Measurements from ENCODE around the gene ANGEL1. TPM values are rescaled to one million over a fixed set of nuclear protein-coding genes. Genes with fewer than 3 reads are reported as not detected.

The ANGEL1 gene
- total and polyA plus RNA-seq, 5 donors: 12.8 to 24.9 (median 20.0) TPM

DNA sequence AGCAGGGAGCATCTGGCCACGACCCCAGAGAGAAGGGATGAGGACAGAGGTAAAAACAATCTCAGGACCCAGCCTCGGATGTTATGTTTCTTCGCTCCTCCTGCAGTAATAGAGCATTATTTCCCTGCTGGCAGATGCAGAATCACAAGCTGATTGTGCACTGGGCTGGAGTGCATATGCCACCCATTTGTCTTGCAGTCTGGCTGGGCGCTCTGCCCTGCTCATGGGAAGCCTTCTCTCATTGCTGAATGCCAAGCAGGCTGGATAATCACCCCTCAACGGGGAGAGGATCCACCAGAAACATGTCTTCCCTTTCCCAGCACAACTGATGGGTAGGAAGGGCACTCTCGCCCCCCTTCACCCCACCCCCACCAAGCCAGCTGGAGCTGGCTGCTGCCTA lies 59.9 kb downstream of the ANGEL1 start:
- WGBS: 56% methylated on average over 6 of the region's 6 CpGs
- H3K27me3 ChIP-seq (ENCODE audit: control insufficient read depth, insufficient read depth): no peaks in the 10 kb centered on the region
- no peak overlapping the region for H3K4me3 ChIP-seq (ENCODE audit: low read length)
- ATAC-seq (no peak), DNase-seq (peak in 1 of 3 donors; percentile 18)
- peaks cover 4% of the 10 kb centered on the region for H3K4me1 ChIP-seq (ENCODE audit: control insufficient read depth, insufficient read depth, low read length)
- no peak overlapping the region for H3K27ac ChIP-seq (ENCODE audit: low read length)
- no peaks in the 10 kb centered on the region for H3K9me3 ChIP-seq (ENCODE audit: control insufficient read depth, low read length)
- intact Hi-C loops (cut with DNase I): no loop called here

DNA sequence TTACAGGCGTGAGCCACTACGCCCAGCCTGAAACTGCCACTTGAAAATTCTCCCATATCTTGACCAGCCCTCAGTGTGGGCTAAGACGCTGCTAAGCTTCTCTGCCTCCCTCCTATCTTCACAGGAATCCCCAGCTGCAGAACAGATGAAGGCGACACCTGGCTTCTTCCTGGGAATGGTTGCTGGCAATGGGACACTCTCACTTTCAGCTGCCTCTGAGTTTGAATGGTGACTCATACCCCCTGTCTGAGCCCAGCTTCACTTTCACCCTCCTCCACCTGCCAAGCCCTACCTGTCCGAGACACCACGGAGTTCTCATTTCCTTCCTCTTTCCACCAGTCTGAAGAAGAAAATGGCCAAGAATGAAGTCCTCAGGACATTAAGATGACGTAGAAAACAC lies 69.7 kb downstream of the ANGEL1 start:
- 87% methylated on average over 7 of the region's 7 CpGs for WGBS
- no peak overlapping the region for H3K27ac ChIP-seq (ENCODE audit: low read length)
- H3K27me3 ChIP-seq (ENCODE audit: control insufficient read depth, insufficient read depth): no peaks in the 10 kb centered on the region
- ATAC-seq (no peak), DNase-seq (no peak)
- H3K4me1 ChIP-seq (ENCODE audit: control insufficient read depth, insufficient read depth, low read length): no peaks in the 10 kb centered on the region
- intact Hi-C loops (cut with DNase I): no loop called here
- H3K9me3 ChIP-seq (ENCODE audit: control insufficient read depth, low read length): no peaks in the 10 kb centered on the region
- no peak overlapping the region for H3K4me3 ChIP-seq (ENCODE audit: low read length)

DNA sequence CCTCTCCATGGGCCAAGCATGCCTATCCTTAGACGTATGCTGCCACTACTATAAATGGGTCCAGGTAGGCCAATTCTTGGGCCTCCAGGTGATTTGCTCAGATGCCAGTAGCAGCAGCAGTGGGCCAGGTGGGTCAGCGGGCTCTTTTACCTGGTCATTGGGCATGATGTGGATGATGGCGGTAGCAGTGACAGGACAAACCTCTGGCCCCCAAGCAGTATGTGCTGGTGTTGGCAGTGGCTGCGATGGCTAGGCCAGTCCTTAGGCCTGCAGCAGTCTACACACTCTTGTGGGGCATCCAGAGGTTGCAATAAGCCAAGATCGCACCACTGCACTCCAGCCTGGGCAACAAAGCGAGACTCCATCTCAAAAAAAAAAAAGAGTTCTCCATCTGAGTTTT lies 70.5 kb downstream of the ANGEL1 start:
- Histone ChIP-seq H3K4me1 (ENCODE audit: control insufficient read depth, insufficient read depth, low read length) (no peaks in the 10 kb centered on the region), H3K27me3 (ENCODE audit: control insufficient read depth, insufficient read depth) (no peaks in the 10 kb centered on the region), H3K27ac (ENCODE audit: low read length) (no peak overlapping the region), H3K4me3 (ENCODE audit: low read length) (no peak overlapping the region), H3K9me3 (ENCODE audit: control insufficient read depth, low read length) (no peaks in the 10 kb centered on the region)
- ATAC-seq: no peak
- no peak for DNase-seq
- intact Hi-C loops (cut with DNase I): no loop called here
- WGBS: 81% methylated on average over 6 of the region's 6 CpGs

DNA sequence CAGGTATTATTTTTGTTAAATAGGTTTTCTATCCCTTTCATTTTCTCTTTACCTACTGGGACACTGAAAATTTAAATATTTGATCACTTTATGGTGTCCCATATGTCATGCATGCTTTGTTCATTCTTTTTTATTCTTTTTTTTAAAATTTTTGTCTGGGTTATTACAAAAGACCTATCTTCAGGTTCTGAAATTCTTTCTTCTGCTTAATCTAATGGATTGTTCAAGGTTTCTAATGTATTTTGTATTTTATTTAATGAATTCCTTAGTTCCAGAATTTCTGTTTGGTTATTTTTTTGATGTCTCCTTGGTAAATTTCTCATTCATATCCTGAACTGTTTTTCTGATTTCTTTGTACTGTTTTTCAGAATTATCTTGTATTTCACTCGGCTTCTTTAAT lies 71.6 kb downstream of the ANGEL1 start:
- DNase-seq: no peak

More for the DNA sequence above, 71.6 kb downstream of the ANGEL1 start:
- Histone ChIP-seq H3K4me1 (ENCODE audit: control insufficient read depth, insufficient read depth, low read length) (no peaks in the 10 kb centered on the region), H3K27me3 (ENCODE audit: control insufficient read depth, insufficient read depth) (no peaks in the 10 kb centered on the region), H3K27ac (ENCODE audit: low read length) (no peak overlapping the region), H3K4me3 (ENCODE audit: low read length) (no peak overlapping the region), H3K9me3 (ENCODE audit: control insufficient read depth, low read length) (no peaks in the 10 kb centered on the region)
- intact Hi-C loops (cut with DNase I): no loop called here
- WGBS: 96% methylated on average over 1 of the region's 1 CpG
- ATAC-seq: no peak

Other genes with a start within 250 kb of the ANGEL1 start
- gene VASH1, start 51.4 kb downstream of the ANGEL1 start, total RNA-seq: 10 to 100 TPM; 27.6 to 85.2 (median 37.5) TPM
- 23.1 TPM for gene VASH1, start 51.4 kb downstream of the ANGEL1 start, polyA plus RNA-seq
- 1 to 10 TPM in 1 of 4 donors, not detected in 3; 1.1 TPM for gene LRRC74A, start 13.5 kb upstream of the ANGEL1 start, total RNA-seq
- gene LRRC74A, start 13.5 kb upstream of the ANGEL1 start, polyA plus RNA-seq: not detected
- gene IRF2BPL, start 215.8 kb upstream of the ANGEL1 start, total RNA-seq: 10 to 100 TPM; 43.5 to 61.2 (median 51.5) TPM
- gene IRF2BPL, start 215.8 kb upstream of the ANGEL1 start, polyA plus RNA-seq: 22.0 TPM

Measured in right cardiac atrium (tissue), 5 donors.